Measurements from ENCODE around the gene SLC9A3.

- TF ChIP-seq CTCF (IDR thresholded peaks at IDR 0.05 in 4 of 5, conservative IDR thresholded peaks at IDR 0.05 in 1 of 5) (no peak), POLR2A (IDR thresholded peaks at IDR 0.05) (no peak)
Measured at GRCh38 chr5:534743-535671, 10.8 kb upstream of the SLC9A3 start.

All from gastrocnemius medialis (tissue), 4 donors.